OCI-LY7 (cell line): Measurements from ENCODE around the gene SDF2. TPM values are rescaled to one million over a fixed set of nuclear protein-coding genes. Genes with fewer than 3 reads are reported as not detected.

Source experiments
- BruUV-seq: library from RNA; stranded (reverse); fragments of 400-500 nt; replicated peaks from 2 replicates; lab custom pipeline; 2021; lab: Mats Ljungman, UMichigan
- CTCF ChIA-PET: fragments of 300-600 bp; sonication (Branson Sonifier 250); formaldehyde crosslinking; loops from one replicate; lab custom pipeline; 2022; ENCODE audit warnings: antibody characterized with exemption; ENCODE audit not compliant: unreplicated experiment; lab: Charles Lee
- POLR2A ChIA-PET: fragments of 300-600 bp; sonication (Branson Sonifier 250); formaldehyde crosslinking; loops from one replicate; lab custom pipeline; 2022; ENCODE audit warnings: antibody characterized with exemption; lab: Charles Lee
- DNase-seq: peaks from one replicate; pipeline ENCODE4 v3.0.0-alpha.2; 2015; ENCODE audit warnings: low spot score
- H2AFZ ChIP-seq: fragments of 200-600 bp; sonication (generic), shearing (Covaris generic); 2 replicates; pipeline ENCODE4 v1.6.1; 2014; ENCODE audit warnings: mild to moderate bottlenecking, antibody characterized with exemption, low read length, moderate library complexity
- H3K27ac ChIP-seq: fragments of 200-600 bp; sonication (generic); 2 replicates; pipeline ENCODE4 v1.5.1; 2014; ENCODE audit warnings: mixed run types, low read depth, mild to moderate bottlenecking, moderate library complexity, low read length, inconsistent platforms; ENCODE audit not compliant: poor library complexity, severe bottlenecking
- H3K36me3 ChIP-seq: fragments of 200-600 bp; sonication (generic); 2 replicates; pipeline ENCODE4 v1.6.1; 2014; ENCODE audit warnings: mild to moderate bottlenecking, antibody characterized with exemption, low read length, moderate library complexity, mixed read lengths; ENCODE audit not compliant: insufficient read depth
- H3K4me1 ChIP-seq: fragments of 200-600 bp; sonication (generic); 2 replicates; pipeline ENCODE4 v1.5.1; 2014; ENCODE audit warnings: mild to moderate bottlenecking, low read length; ENCODE audit not compliant: insufficient read depth, poor library complexity, severe bottlenecking
- H3K4me2 ChIP-seq: fragments of 200-600 bp; sonication (generic); 2 replicates; pipeline ENCODE4 v1.6.1; 2014; ENCODE audit warnings: mild to moderate bottlenecking, low read length
- H3K4me3 ChIP-seq: fragments of 200-600 bp; sonication (generic); 2 replicates; pipeline ENCODE4 v1.5.1; 2014; ENCODE audit warnings: mild to moderate bottlenecking, low read depth, low read length; ENCODE audit not compliant: poor library complexity, severe bottlenecking
- H3K79me2 ChIP-seq: fragments of 200-600 bp; sonication (generic); 2 replicates; pipeline ENCODE4 v1.6.1; 2016; ENCODE audit warnings: low read depth, mild to moderate bottlenecking, low read length, moderate library complexity, mixed read lengths; ENCODE audit not compliant: insufficient read depth
- H3K9me2 ChIP-seq: fragments of 200-600 bp; sonication (generic); 2 replicates; pipeline ENCODE4 v1.6.1; 2016; ENCODE audit warnings: mild to moderate bottlenecking, low read length, mixed read lengths; ENCODE audit not compliant: insufficient read depth
- H3K9me3 ChIP-seq: fragments of 200-600 bp; sonication (generic); 2 replicates; pipeline ENCODE4 v1.6.1; 2014; ENCODE audit warnings: mild to moderate bottlenecking, mixed run types, low read length, mixed read lengths
- H4K20me1 ChIP-seq: fragments of 200-600 bp; sonication (generic); 2 replicates; pipeline ENCODE4 v1.6.1; 2014; ENCODE audit warnings: mild to moderate bottlenecking, antibody characterized with exemption, low read length, moderate library complexity, mixed read lengths; ENCODE audit not compliant: insufficient read depth
- CTCF ChIP-seq: fragments of 200-600 bp; sonication (generic); conservative IDR thresholded peaks from 2 replicates; pipeline ENCODE4 v1.5.1; 2014; ENCODE audit warnings: mild to moderate bottlenecking, antibody characterized with exemption, low read length, moderate library complexity, mixed read lengths
- EZH2phosphoT487 ChIP-seq: fragments of 200-600 bp; sonication (generic); IDR thresholded peaks from 2 replicates; pipeline ENCODE4 v1.6.1; 2018; ENCODE audit warnings: low read depth, borderline replicate concordance, mild to moderate bottlenecking, mixed run types, antibody characterized with exemption, low read length, moderate library complexity, mixed read lengths
- intact Hi-C: fragments of 100-400 bp; cut with micrococcal nuclease; formaldehyde crosslinking; loops from one replicate; pipeline ENCODE4 v1.10.0; 2022; ENCODE audit not compliant: unreplicated experiment
- total RNA-seq, 2 experiments: library from RNA; depleted of rRNA in 1 of 2; stranded (reverse); fragments of >200 nt in 1 of 2; shearing (Covaris generic) in 1 of 2; gene quantifications; 2 replicates each; pipeline ENCODE4 v1.2.3, GENCODE V29; 2014 to 2022

The SDF2 gene
- total RNA-seq, 2 experiments from 2014 or later = 31.8 to 38.6 TPM

GRCh38 chr17:28598799-28599310, 62.9 kb downstream of the SDF2 start, which contains the start of gene SPAG5:
SPAG5 (minus strand) TSS chr17:28599025; CDS start chr17:28598946, 79 bp downstream.
- BruUV-seq = no TSS peak
- TF ChIP-seq CTCF = no peak
- no peak for TF ChIP-seq EZH2phosphoT487

GRCh38 chr17:28598389-28598788, 63.3 kb downstream of the SDF2 start:
- peaks cover 39% of the 10 kb centered on the region for H3K79me2 ChIP-seq
- H3K9me2 ChIP-seq = no peaks in the 10 kb centered on the region
- intact Hi-C loops = loop anchor here (2.0 kb wide), 1 partner anchor 28 kb away; the partner anchor contains the start of gene PIGS
- peaks cover 23% of the 10 kb centered on the region for H3K4me1 ChIP-seq
- H3K4me3 ChIP-seq = peak overlapping the region; percentile 82
- ChIA-PET POLR2A (interaction anchor here (0.8 to 1.7 kb wide), 8 partner anchors 10 to 63 kb away, joined by 3 to 12 read pairs (median 3); partner anchors contain the start of gene PIGS), CTCF (interaction anchor here (0.7 to 1.0 kb wide), 2 partner anchors 21 to 50 kb away, joined by 3 read pairs; partner anchors contain the start of gene ALDOC)
- no peaks in the 10 kb centered on the region for H3K9me3 ChIP-seq
- H3K27ac ChIP-seq = peak overlapping the region; percentile 73
- BruUV-seq = TSS peak; percentile 67
- H2AFZ ChIP-seq = peak overlapping the region; percentile 41; the same call in 1 of the 2 replicates
- peak; percentile 20 for DNase-seq
- TF ChIP-seq CTCF (no peak), EZH2phosphoT487 (no peak)
- no peaks in the 10 kb centered on the region for H4K20me1 ChIP-seq
- peak overlapping the region; percentile 93 for H3K4me2 ChIP-seq
- peaks cover 47% of the 10 kb centered on the region for H3K36me3 ChIP-seq

More at GRCh38 chr17:28598799-28599310, 62.9 kb downstream of the SDF2 start, which contains the start of gene SPAG5:
- Histone ChIP-seq H2AFZ (peak within 1 kb of the TSS; percentile 66), H3K27ac (peak within 1 kb of the TSS; percentile 73), H3K4me3 (peak within 1 kb of the TSS; percentile 82), H3K36me3 (peaks cover 43% of the 10 kb centered on the region), H3K4me2 (peak within 1 kb of the TSS; percentile 93), H3K79me2 (peaks cover 35% of the 10 kb centered on the region), H3K4me1 (peaks cover 23% of the 10 kb centered on the region), H4K20me1 (no peaks in the 10 kb centered on the region), H3K9me2 (no peaks in the 10 kb centered on the region), H3K9me3 (no peaks in the 10 kb centered on the region)
- intact Hi-C loops = loop anchor here (2.0 kb wide), 1 partner anchor 28 kb away; the partner anchor contains the start of gene PIGS
- peak; percentile 96 for DNase-seq
- CTCF ChIA-PET = interaction anchor here (0.7 to 1.0 kb wide), 2 partner anchors 22 to 51 kb away, joined by 3 read pairs; partner anchors contain the start of gene ALDOC
- POLR2A ChIA-PET = interaction anchor here (0.9 to 1.9 kb wide), 5 partner anchors 12 to 27 kb away, joined by 3 to 12 read pairs (median 7); partner anchors contain the start of genes ALDOC and PIGS

Other genes starting within 250 kb of the SDF2 start
- gene SLC13A2, start 188.3 kb downstream of the SDF2 start, total RNA-seq (2014; rRNA removed; shearing (Covaris generic)) = not detected in 2 replicates
- gene SLC13A2, start 188.3 kb downstream of the SDF2 start, total RNA-seq (2022) = not detected in 2 replicates
- not detected in 2 replicates for gene FOXN1, start 155.6 kb downstream of the SDF2 start, total RNA-seq (2014; rRNA removed; shearing (Covaris generic))
- gene FOXN1, start 155.6 kb downstream of the SDF2 start, total RNA-seq (2022) = not detected in 2 replicates
- gene UNC119, start 109.3 kb downstream of the SDF2 start, total RNA-seq (2014; rRNA removed; shearing (Covaris generic)) = 10.5 and 14.2 TPM in 2 replicates
- 8.4 and 14.9 TPM in 2 replicates for gene UNC119, start 109.3 kb downstream of the SDF2 start, total RNA-seq (2022)
- gene PIGS, start 90.4 kb downstream of the SDF2 start, total RNA-seq (2014; rRNA removed; shearing (Covaris generic)) = 13.9 and 23.7 TPM in 2 replicates
- gene PIGS, start 90.4 kb downstream of the SDF2 start, total RNA-seq (2022) = 34.0 and 34.5 TPM in 2 replicates
- gene ALDOC, start 85.0 kb downstream of the SDF2 start, total RNA-seq (2014; rRNA removed; shearing (Covaris generic)) = 62.4 and 70.7 TPM in 2 replicates
- gene ALDOC, start 85.0 kb downstream of the SDF2 start, total RNA-seq (2022) = 25.7 and 46.2 TPM in 2 replicates
- gene SPAG5, start 62.9 kb downstream of the SDF2 start, total RNA-seq (2014; rRNA removed; shearing (Covaris generic)) = 161 and 163 TPM in 2 replicates
- 152 and 156 TPM in 2 replicates for gene SPAG5, start 62.9 kb downstream of the SDF2 start, total RNA-seq (2022)
- 24.7 and 30.4 TPM in 2 replicates for gene RSKR, start 47.7 kb downstream of the SDF2 start, total RNA-seq (2014; rRNA removed; shearing (Covaris generic))
- 59.6 and 66.2 TPM in 2 replicates for gene RSKR, start 47.7 kb downstream of the SDF2 start, total RNA-seq (2022)
- 147 and 151 TPM in 2 replicates for gene BLTP2, start 16.7 kb downstream of the SDF2 start, total RNA-seq (2014; rRNA removed; shearing (Covaris generic))
- 177 and 185 TPM in 2 replicates for gene BLTP2, start 16.7 kb downstream of the SDF2 start, total RNA-seq (2022)
- 32.1 and 33.7 TPM in 2 replicates for gene SUPT6H, start 299 bp upstream of the SDF2 start, total RNA-seq (2014; rRNA removed; shearing (Covaris generic))
- 70.4 and 76.5 TPM in 2 replicates for gene SUPT6H, start 299 bp upstream of the SDF2 start, total RNA-seq (2022)
- gene PROCA1, start 50.0 kb upstream of the SDF2 start, total RNA-seq (2014; rRNA removed; shearing (Covaris generic)) = 4.5 and 11.3 TPM in 2 replicates
- gene PROCA1, start 50.0 kb upstream of the SDF2 start, total RNA-seq (2022) = 4.6 and 5.9 TPM in 2 replicates
- gene RAB34, start 56.0 kb upstream of the SDF2 start, total RNA-seq (2014; rRNA removed; shearing (Covaris generic)) = 0.22 TPM in 1 of 2 replicates, not detected in the other
- gene RAB34, start 56.0 kb upstream of the SDF2 start, total RNA-seq (2022) = 0.46 and 0.99 TPM in 2 replicates
- 930 and 1,152 TPM in 2 replicates for gene RPL23A, start 58.1 kb upstream of the SDF2 start, total RNA-seq (2014; rRNA removed; shearing (Covaris generic))
- gene RPL23A, start 58.1 kb upstream of the SDF2 start, total RNA-seq (2022) = 2,557 and 2,633 TPM in 2 replicates
- 0.28 and 1.6 TPM in 2 replicates for gene TLCD1, start 64.3 kb upstream of the SDF2 start, total RNA-seq (2014; rRNA removed; shearing (Covaris generic))
- gene TLCD1, start 64.3 kb upstream of the SDF2 start, total RNA-seq (2022) = 2.5 and 3.4 TPM in 2 replicates
- 12.2 and 17.0 TPM in 2 replicates for gene NEK8, start 66.9 kb upstream of the SDF2 start, total RNA-seq (2014; rRNA removed; shearing (Covaris generic))
- 14.0 and 15.1 TPM in 2 replicates for gene NEK8, start 66.9 kb upstream of the SDF2 start, total RNA-seq (2022)
- 73.6 and 105 TPM in 2 replicates for gene TRAF4, start 82.1 kb upstream of the SDF2 start, total RNA-seq (2014; rRNA removed; shearing (Covaris generic))
- 116 and 123 TPM in 2 replicates for gene TRAF4, start 82.1 kb upstream of the SDF2 start, total RNA-seq (2022)
- 4.0 and 4.6 TPM in 2 replicates for gene FAM222B, start 180.9 kb upstream of the SDF2 start, total RNA-seq (2014; rRNA removed; shearing (Covaris generic))
- 15.2 and 19.7 TPM in 2 replicates for gene FAM222B, start 180.9 kb upstream of the SDF2 start, total RNA-seq (2022)
- gene ERAL1, start 193.1 kb upstream of the SDF2 start, total RNA-seq (2014; rRNA removed; shearing (Covaris generic)) = 25.0 and 30.8 TPM in 2 replicates
- gene ERAL1, start 193.1 kb upstream of the SDF2 start, total RNA-seq (2022) = 58.0 and 62.1 TPM in 2 replicates
- 43.5 and 46.5 TPM in 2 replicates for gene FLOT2, start 235.8 kb upstream of the SDF2 start, total RNA-seq (2014; rRNA removed; shearing (Covaris generic))
- 110 and 122 TPM in 2 replicates for gene FLOT2, start 235.8 kb upstream of the SDF2 start, total RNA-seq (2022)
- gene DHRS13, start 241.2 kb upstream of the SDF2 start, total RNA-seq (2014; rRNA removed; shearing (Covaris generic)) = 27.1 and 28.4 TPM in 2 replicates
- gene DHRS13, start 241.2 kb upstream of the SDF2 start, total RNA-seq (2022) = 27.2 and 29.2 TPM in 2 replicates